RWPE2 (cell line): Measurements from ENCODE around the gene PRKG1.

Experiments
- ATAC-seq: fragments of 200-7000 bp; cut with Tn5 transposase; 3 replicates; pipeline ENCODE4 v1.9.1; 2021; ENCODE audit warnings: low read depth
- DNase-seq: peaks from one replicate; pipeline ENCODE4 v3.0.0-alpha.2; 2020; ENCODE audit warnings: low spot score
- H3K27ac ChIP-seq: fragments of 450-650 bp; 2 replicates; pipeline ENCODE4 v1.5.1; 2017; ENCODE audit warnings: mild to moderate bottlenecking; ENCODE audit not compliant: poor library complexity, severe bottlenecking
- H3K27me3 ChIP-seq: fragments of 250-450 bp; sonication (Bioruptor Pico); 2 replicates; pipeline ENCODE4 v1.5.1; 2021; ENCODE audit warnings: mild to moderate bottlenecking, moderate library complexity; ENCODE audit not compliant: insufficient read depth, poor library complexity, severe bottlenecking
- H3K36me3 ChIP-seq: fragments of 250-450 bp; sonication (Bioruptor Pico); 2 replicates; pipeline ENCODE4 v1.5.1; 2020; ENCODE audit warnings: low read depth, mild to moderate bottlenecking, moderate library complexity
- H3K4me1 ChIP-seq: fragments of 250-450 bp; sonication (Bioruptor Pico); 2 replicates; pipeline ENCODE4 v1.5.1; 2021; ENCODE audit warnings: mild to moderate bottlenecking, moderate library complexity; ENCODE audit not compliant: insufficient read depth, poor library complexity, severe bottlenecking
- H3K4me3 ChIP-seq: fragments of 250-450 bp; sonication (Bioruptor Pico); 2 replicates; pipeline ENCODE4 v1.5.1; 2021; ENCODE audit warnings: mild to moderate bottlenecking, moderate library complexity; ENCODE audit not compliant: severe bottlenecking
- H3K9me3 ChIP-seq: fragments of 250-450 bp; sonication (Bioruptor Pico); 2 replicates; pipeline ENCODE4 v1.5.1; 2021; ENCODE audit warnings: mild to moderate bottlenecking, moderate library complexity; ENCODE audit not compliant: severe bottlenecking
- CTCF ChIP-seq: fragments of 450-650 bp; IDR thresholded peaks from one replicate; pipeline ENCODE4 v1.5.1; 2017; ENCODE audit warnings: mild to moderate bottlenecking, moderate library complexity; ENCODE audit not compliant: poor library complexity, severe bottlenecking

The PRKG1 gene

GRCh38 chr10:51900180-51900579 is 825.9 kb downstream of the PRKG1 start:
- Histone ChIP-seq H3K27ac (no peak overlapping the region), H3K36me3 (no peaks in the 10 kb centered on the region), H3K4me1 (no peaks in the 10 kb centered on the region), H3K27me3 (peaks cover 2% of the 10 kb centered on the region), H3K4me3 (no peak overlapping the region), H3K9me3 (no peaks in the 10 kb centered on the region)
- ATAC-seq = no peak
- DNase-seq = no peak
- TF ChIP-seq CTCF = no peak

- no peak overlapping the region for H3K4me3 ChIP-seq
- H3K27ac ChIP-seq = no peak overlapping the region
- no peaks in the 10 kb centered on the region for H3K36me3 ChIP-seq
- ATAC-seq = no peak
- TF ChIP-seq CTCF = no peak
- DNase-seq = no peak
- no peaks in the 10 kb centered on the region for H3K4me1 ChIP-seq
- no peaks in the 10 kb centered on the region for H3K9me3 ChIP-seq
- H3K27me3 ChIP-seq = peaks cover 2% of the 10 kb centered on the region
Measured at GRCh38 chr10:51903675-51904074, 829.4 kb downstream of the PRKG1 start.

- Histone ChIP-seq H3K9me3 (no peaks in the 10 kb centered on the region), H3K36me3 (no peaks in the 10 kb centered on the region), H3K27me3 (peaks cover 2% of the 10 kb centered on the region), H3K27ac (no peak overlapping the region), H3K4me3 (no peak overlapping the region), H3K4me1 (no peaks in the 10 kb centered on the region)
- DNase-seq (no peak), ATAC-seq (no peak)
- no peak for TF ChIP-seq CTCF
Measured at GRCh38 chr10:51905032-51905431, 830.7 kb downstream of the PRKG1 start.

GRCh38 chr10:51907361-51907760 is 833.1 kb downstream of the PRKG1 start:
- ATAC-seq (no peak), DNase-seq (no peak)
- Histone ChIP-seq H3K27ac (no peak overlapping the region), H3K36me3 (no peaks in the 10 kb centered on the region), H3K4me1 (no peaks in the 10 kb centered on the region), H3K4me3 (no peak overlapping the region), H3K27me3 (peaks cover 2% of the 10 kb centered on the region), H3K9me3 (no peaks in the 10 kb centered on the region)
- no peak for TF ChIP-seq CTCF

- H3K27ac ChIP-seq = no peak overlapping the region
- no peaks in the 10 kb centered on the region for H3K4me1 ChIP-seq
- no peak overlapping the region for H3K4me3 ChIP-seq
- no peaks in the 10 kb centered on the region for H3K36me3 ChIP-seq
- ATAC-seq (no peak), DNase-seq (no peak)
- H3K27me3 ChIP-seq = no peaks in the 10 kb centered on the region
- no peak for TF ChIP-seq CTCF
- H3K9me3 ChIP-seq = no peaks in the 10 kb centered on the region
Measured at GRCh38 chr10:51910189-51910588, 835.9 kb downstream of the PRKG1 start.
